Kidney (tissue), 14 donors: ENCODE results near the gene ADI1. TPM values are rescaled to one million over a fixed set of nuclear protein-coding genes. Genes with fewer than 3 reads are reported as not detected.
A peak's percentile ranks its signal among the peaks of the same experiment; 100 is the strongest.

Experiments used
- DNase-seq, 5 donors: peaks; one replicate each; pipeline ENCODE4 v3.0.0-alpha.2; 2013 to 2020
- FAIRE-seq: peaks from 2 replicates; lab custom pipeline; 2012; peaks lifted over from hg19 to GRCh38; lab: Jason Lieb, UNC
- H3K27ac ChIP-seq, 2 donors: one replicate each; pipeline ENCODE4 v1.7.0; 2013; ENCODE audit warnings: low read depth in 2 of 2, low read length in 2 of 2, inconsistent platforms in 1 of 2
- H3K27me3 ChIP-seq: one replicate; pipeline ENCODE4 v1.7.1; 2013; ENCODE audit warnings: low read length, inconsistent platforms; ENCODE audit not compliant: control insufficient read depth, insufficient read depth
- H3K36me3 ChIP-seq, 3 donors: one replicate each; pipeline versions ENCODE4 v1.7.0 to v1.7.1; 2013; ENCODE audit warnings: low read length in 3 of 3, control low read depth in 1 of 3, inconsistent platforms in 1 of 3; ENCODE audit not compliant: insufficient read depth in 3 of 3, control insufficient read depth in 2 of 3
- H3K4me1 ChIP-seq, 3 donors: one replicate each; pipeline versions ENCODE4 v1.7.0 to v1.7.1; 2013; ENCODE audit warnings: low read length in 3 of 3, inconsistent platforms in 1 of 3, low read depth in 1 of 3; ENCODE audit not compliant: control insufficient read depth in 2 of 3, insufficient read depth in 2 of 3
- H3K4me3 ChIP-seq, 3 donors: one replicate each; pipeline versions ENCODE4 v1.7.0 to v1.8.1; 2013; ENCODE audit warnings: low read length in 3 of 3, control low read depth in 1 of 3, inconsistent platforms in 1 of 3
- H3K9ac ChIP-seq, 3 donors: one replicate each; pipeline versions ENCODE4 v1.7.0 to v1.7.1; 2013; ENCODE audit warnings: low read length in 3 of 3, control low read depth in 1 of 3, inconsistent platforms in 1 of 3
- H3K9me3 ChIP-seq, 3 donors: one replicate each; pipeline versions ENCODE4 v1.7.0 to v1.7.1; 2013; ENCODE audit warnings: low read length in 3 of 3, control low read depth in 1 of 3, inconsistent platforms in 1 of 3; ENCODE audit not compliant: control insufficient read depth in 2 of 3, insufficient read depth in 1 of 3
- CTCF ChIP-seq: IDR thresholded peaks from 3 replicates; pipeline ENCODE4 v1.5.1; 2012; ENCODE audit warnings: mild to moderate bottlenecking, moderate library complexity, borderline replicate concordance; ENCODE audit not compliant: insufficient read depth; ENCODE audit errors: extremely low read depth
- intact Hi-C: fragments of 100-400 bp; cut with DNase I; formaldehyde crosslinking; loops from one replicate; pipeline ENCODE4 v1.11.1; 2022
- polyA plus RNA-seq: library from polyadenylated mRNA; stranded (reverse); fragments of 350-450 nt; fragmentation: Illumina TruSeq; extraction: RNeasy Lipid Tissue Mini Kit (QIAGEN cat#74804); gene quantifications from one replicate; pipeline ENCODE4 v1.2.3, GENCODE V29; 2014; ENCODE audit warnings: low read depth, low replicate concordance; ENCODE audit not compliant: insufficient read depth
- total RNA-seq: library from RNA; stranded (reverse); fragmentation: NEBNext Ultra II Directional; extraction: Animal tissue kit (Norgen Biotek cat#: 25700); gene quantifications from one replicate; pipeline ENCODE4 v1.2.1, GENCODE V29; 2021
- donor health status: control.
- donor health status: control.
- donor health status: control.
- donor health status: control.
- donor health status: control.
- donor health status: DM: yes; HTN: yes; CAD: no.
- donor health status: Normal renal cell carcinoma (clear cell type).

Gene ADI1
- total and polyA plus RNA-seq, 2 donors from 2014 or later: 74.0 to 236 TPM

DNA sequence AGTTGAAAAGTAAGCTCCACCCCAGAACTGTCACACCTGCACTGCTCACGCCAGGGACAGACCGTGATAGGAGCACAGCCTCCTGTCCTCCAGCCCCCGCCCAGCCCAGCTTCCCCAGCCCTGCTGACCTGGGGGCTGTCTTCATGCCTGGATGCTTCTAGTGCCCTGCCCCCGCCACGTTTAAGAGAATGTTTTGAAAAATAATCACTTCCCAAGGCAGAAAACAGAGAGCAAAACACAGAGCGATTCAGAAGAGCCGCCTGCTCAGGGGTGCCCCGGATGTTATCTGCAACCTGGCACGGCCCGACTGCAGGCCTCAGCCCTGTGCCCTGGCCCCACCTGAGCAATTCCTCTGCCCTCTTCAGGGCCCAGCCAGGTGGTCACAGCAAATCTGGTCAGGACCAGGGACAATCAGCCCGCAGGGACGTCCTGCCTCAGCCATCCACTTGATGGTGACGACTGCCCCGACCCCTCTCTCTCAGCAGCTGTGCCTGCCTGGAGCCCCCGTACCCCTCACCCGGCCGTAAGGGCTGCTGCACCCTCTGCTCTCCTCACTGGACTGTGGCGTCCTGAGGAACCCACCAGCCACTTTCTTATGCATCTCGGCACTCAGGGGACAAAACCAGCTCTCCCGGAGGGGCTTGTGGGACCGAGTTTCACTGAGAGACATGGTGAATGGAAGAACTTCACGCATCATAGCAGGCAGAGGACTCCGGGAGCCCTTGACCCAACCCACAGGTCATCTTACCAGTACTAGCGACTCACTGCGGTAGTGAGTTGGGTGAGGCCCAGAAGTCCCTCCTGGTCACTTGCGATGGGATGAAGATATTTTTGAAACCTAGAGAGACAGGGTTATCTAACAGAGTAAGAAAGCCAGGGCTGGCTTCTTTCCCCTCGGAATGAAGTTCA, 30.2 kb downstream of the ADI1 start:
- Histone ChIP-seq H3K27ac (no peak overlapping the region), H3K9me3 (no peaks in the 10 kb centered on the region), H3K9ac (peak overlapping the region in 1 of 3 donors; percentile 16), H3K4me3 (no peak overlapping the region), H3K4me1 (peaks cover 3 to 9% (median 5%) of the 10 kb centered on the region in 3 donors), H3K27me3 (no peaks in the 10 kb centered on the region), H3K36me3 (no peaks in the 10 kb centered on the region)
- DNase-seq: peak in 4 of 5 donors; percentile 76 to 86 (median 82)
- no peak for TF ChIP-seq CTCF
- intact Hi-C loops: no loop called here
- FAIRE-seq: no peak

- DNase-seq (peak in 1 of 5 donors; percentile 47), FAIRE-seq (no peak)
- Histone ChIP-seq H3K36me3 (no peaks in the 10 kb centered on the region), H3K4me1 (peaks cover under 1 to 5% (median 5%) of the 10 kb centered on the region in 3 donors), H3K4me3 (no peak overlapping the region), H3K27me3 (no peaks in the 10 kb centered on the region), H3K9ac (no peak overlapping the region), H3K27ac (no peak overlapping the region), H3K9me3 (no peaks in the 10 kb centered on the region)
- intact Hi-C loops: no loop called here
- no peak for TF ChIP-seq CTCF
Observed at GRCh38 chr2:3488061-3488531, 31.2 kb downstream of the ADI1 start.

GRCh38 chr2:3487432-3487831, 31.9 kb downstream of the ADI1 start:
- Histone ChIP-seq H3K4me3 (no peak overlapping the region), H3K9ac (no peak overlapping the region), H3K27me3 (no peaks in the 10 kb centered on the region), H3K27ac (no peak overlapping the region), H3K9me3 (no peaks in the 10 kb centered on the region), H3K36me3 (no peaks in the 10 kb centered on the region), H3K4me1 (peaks cover 0 to 5% (median 5%) of the 10 kb centered on the region in 3 donors)
- intact Hi-C loops: no loop called here
- no peak for TF ChIP-seq CTCF
- no peak for DNase-seq
- no peak for FAIRE-seq
